OCI-LY7 (cell line): Measurements from ENCODE around the gene NBEAL2. TPM values are rescaled to one million over a fixed set of nuclear protein-coding genes. Genes with fewer than 3 reads are reported as not detected.
A peak's percentile ranks its signal among the peaks of the same experiment; 100 is the strongest.

Source experiments
- BruUV-seq: library from RNA; stranded (reverse); fragments of 400-500 nt; replicated peaks from 2 replicates; lab custom pipeline; 2021; lab: Mats Ljungman, UMichigan
- CTCF ChIA-PET: fragments of 300-600 bp; sonication (Branson Sonifier 250); formaldehyde crosslinking; loops from one replicate; lab custom pipeline; 2022; ENCODE audit warnings: antibody characterized with exemption; ENCODE audit not compliant: unreplicated experiment; lab: Charles Lee
- POLR2A ChIA-PET: fragments of 300-600 bp; sonication (Branson Sonifier 250); formaldehyde crosslinking; loops from one replicate; lab custom pipeline; 2022; ENCODE audit warnings: antibody characterized with exemption; lab: Charles Lee
- DNase-seq: peaks from one replicate; pipeline ENCODE4 v3.0.0-alpha.2; 2015; ENCODE audit warnings: low spot score
- H2AFZ ChIP-seq: fragments of 200-600 bp; sonication (generic), shearing (Covaris generic); 2 replicates; pipeline ENCODE4 v1.6.1; 2014; ENCODE audit warnings: mild to moderate bottlenecking, antibody characterized with exemption, low read length, moderate library complexity
- H3K27ac ChIP-seq: fragments of 200-600 bp; sonication (generic); 2 replicates; pipeline ENCODE4 v1.5.1; 2014; ENCODE audit warnings: mixed run types, low read depth, mild to moderate bottlenecking, moderate library complexity, low read length, inconsistent platforms; ENCODE audit not compliant: poor library complexity, severe bottlenecking
- H3K36me3 ChIP-seq: fragments of 200-600 bp; sonication (generic); 2 replicates; pipeline ENCODE4 v1.6.1; 2014; ENCODE audit warnings: mild to moderate bottlenecking, antibody characterized with exemption, low read length, moderate library complexity, mixed read lengths; ENCODE audit not compliant: insufficient read depth
- H3K4me1 ChIP-seq: fragments of 200-600 bp; sonication (generic); 2 replicates; pipeline ENCODE4 v1.5.1; 2014; ENCODE audit warnings: mild to moderate bottlenecking, low read length; ENCODE audit not compliant: insufficient read depth, poor library complexity, severe bottlenecking
- H3K4me2 ChIP-seq: fragments of 200-600 bp; sonication (generic); 2 replicates; pipeline ENCODE4 v1.6.1; 2014; ENCODE audit warnings: mild to moderate bottlenecking, low read length
- H3K4me3 ChIP-seq: fragments of 200-600 bp; sonication (generic); 2 replicates; pipeline ENCODE4 v1.5.1; 2014; ENCODE audit warnings: mild to moderate bottlenecking, low read depth, low read length; ENCODE audit not compliant: poor library complexity, severe bottlenecking
- H3K79me2 ChIP-seq: fragments of 200-600 bp; sonication (generic); 2 replicates; pipeline ENCODE4 v1.6.1; 2016; ENCODE audit warnings: low read depth, mild to moderate bottlenecking, low read length, moderate library complexity, mixed read lengths; ENCODE audit not compliant: insufficient read depth
- H3K9me2 ChIP-seq: fragments of 200-600 bp; sonication (generic); 2 replicates; pipeline ENCODE4 v1.6.1; 2016; ENCODE audit warnings: mild to moderate bottlenecking, low read length, mixed read lengths; ENCODE audit not compliant: insufficient read depth
- H3K9me3 ChIP-seq: fragments of 200-600 bp; sonication (generic); 2 replicates; pipeline ENCODE4 v1.6.1; 2014; ENCODE audit warnings: mild to moderate bottlenecking, mixed run types, low read length, mixed read lengths
- H4K20me1 ChIP-seq: fragments of 200-600 bp; sonication (generic); 2 replicates; pipeline ENCODE4 v1.6.1; 2014; ENCODE audit warnings: mild to moderate bottlenecking, antibody characterized with exemption, low read length, moderate library complexity, mixed read lengths; ENCODE audit not compliant: insufficient read depth
- CTCF ChIP-seq: fragments of 200-600 bp; sonication (generic); conservative IDR thresholded peaks from 2 replicates; pipeline ENCODE4 v1.5.1; 2014; ENCODE audit warnings: mild to moderate bottlenecking, antibody characterized with exemption, low read length, moderate library complexity, mixed read lengths
- EZH2phosphoT487 ChIP-seq: fragments of 200-600 bp; sonication (generic); IDR thresholded peaks from 2 replicates; pipeline ENCODE4 v1.6.1; 2018; ENCODE audit warnings: low read depth, borderline replicate concordance, mild to moderate bottlenecking, mixed run types, antibody characterized with exemption, low read length, moderate library complexity, mixed read lengths
- intact Hi-C: fragments of 100-400 bp; cut with micrococcal nuclease; formaldehyde crosslinking; loops from one replicate; pipeline ENCODE4 v1.10.0; 2022; ENCODE audit not compliant: unreplicated experiment
- total RNA-seq, 2 experiments: library from RNA; depleted of rRNA in 1 of 2; stranded (reverse); fragments of >200 nt in 1 of 2; shearing (Covaris generic) in 1 of 2; gene quantifications; 2 replicates each; pipeline ENCODE4 v1.2.3, GENCODE V29; 2014 to 2022

The NBEAL2 gene
- total RNA-seq, 2 experiments from 2014 or later = 74.9 to 149 TPM

GRCh38 chr3:46972396-46972795 lies 7.1 kb upstream of the NBEAL2 start:
- H2AFZ ChIP-seq = no peak overlapping the region
- H3K36me3 ChIP-seq = peaks cover 80% of the 10 kb centered on the region
- CTCF ChIA-PET = no interaction called here
- H3K9me3 ChIP-seq = no peaks in the 10 kb centered on the region
- H3K27ac ChIP-seq = peak overlapping the region; percentile 87
- H3K4me2 ChIP-seq = peak overlapping the region; percentile 88
- peaks cover 37% of the 10 kb centered on the region for H4K20me1 ChIP-seq
- TF ChIP-seq EZH2phosphoT487 (no peak), CTCF (no peak)
- peak; percentile 47 for DNase-seq
- H3K9me2 ChIP-seq = no peaks in the 10 kb centered on the region
- BruUV-seq = TSS peak; percentile 49
- intact Hi-C loops = loop anchor here (1.0 to 5.0 kb wide), 2 partner anchors 45 to 425 kb away; no protein-coding TSS in a partner anchor
- H3K4me1 ChIP-seq = peaks cover 83% of the 10 kb centered on the region
- H3K79me2 ChIP-seq = peaks cover 89% of the 10 kb centered on the region
- H3K4me3 ChIP-seq = peak overlapping the region; percentile 56
- POLR2A ChIA-PET = interaction anchor here (0.6 to 1.1 kb wide), 3 partner anchors 26 to 99 kb away, joined by 3 to 7 read pairs (median 4); no protein-coding TSS in a partner anchor

- POLR2A ChIA-PET = interaction anchor here (1.0 to 1.1 kb wide), 3 partner anchors 12 to 19 kb away, joined by 3 to 6 read pairs (median 4); no protein-coding TSS in a partner anchor
- DNase-seq = peak; percentile 69
- intact Hi-C loops = loop anchor here (1.0 to 5.0 kb wide), 2 partner anchors 21 to 427 kb away; no protein-coding TSS in a partner anchor
Observed at GRCh38 chr3:46974421-46975171, 4.9 kb upstream of the NBEAL2 start.

More at GRCh38 chr3:46974421-46975171, 4.9 kb upstream of the NBEAL2 start:
- H3K27ac ChIP-seq = peak overlapping the region; percentile 82
- peaks cover 58% of the 10 kb centered on the region for H3K36me3 ChIP-seq
- peaks cover 25% of the 10 kb centered on the region for H4K20me1 ChIP-seq
- peak overlapping the region; percentile 74 for H3K4me3 ChIP-seq
- peaks cover 73% of the 10 kb centered on the region for H3K79me2 ChIP-seq
- TF ChIP-seq EZH2phosphoT487 = no peak
- TF ChIP-seq CTCF = no peak
- CTCF ChIA-PET = interaction anchor here (1.1 to 1.2 kb wide), 2 partner anchors 10 to 15 kb away, joined by 3 to 4 read pairs; no protein-coding TSS in a partner anchor
- peaks cover 79% of the 10 kb centered on the region for H3K4me1 ChIP-seq
- no peaks in the 10 kb centered on the region for H3K9me2 ChIP-seq
- H3K9me3 ChIP-seq = no peaks in the 10 kb centered on the region
- no peak overlapping the region for H2AFZ ChIP-seq
- TSS peak; percentile 51 for BruUV-seq
- peak overlapping the region; percentile 87 for H3K4me2 ChIP-seq
